ENCODE measurements around the gene TTC9.

GRCh38 chr14:70692210-70692609 is 50.5 kb downstream of the TTC9 start:
- TF ChIP-seq POLR2A (IDR thresholded peaks at IDR 0.05): no peak
- TF ChIP-seq, protein P1, sequence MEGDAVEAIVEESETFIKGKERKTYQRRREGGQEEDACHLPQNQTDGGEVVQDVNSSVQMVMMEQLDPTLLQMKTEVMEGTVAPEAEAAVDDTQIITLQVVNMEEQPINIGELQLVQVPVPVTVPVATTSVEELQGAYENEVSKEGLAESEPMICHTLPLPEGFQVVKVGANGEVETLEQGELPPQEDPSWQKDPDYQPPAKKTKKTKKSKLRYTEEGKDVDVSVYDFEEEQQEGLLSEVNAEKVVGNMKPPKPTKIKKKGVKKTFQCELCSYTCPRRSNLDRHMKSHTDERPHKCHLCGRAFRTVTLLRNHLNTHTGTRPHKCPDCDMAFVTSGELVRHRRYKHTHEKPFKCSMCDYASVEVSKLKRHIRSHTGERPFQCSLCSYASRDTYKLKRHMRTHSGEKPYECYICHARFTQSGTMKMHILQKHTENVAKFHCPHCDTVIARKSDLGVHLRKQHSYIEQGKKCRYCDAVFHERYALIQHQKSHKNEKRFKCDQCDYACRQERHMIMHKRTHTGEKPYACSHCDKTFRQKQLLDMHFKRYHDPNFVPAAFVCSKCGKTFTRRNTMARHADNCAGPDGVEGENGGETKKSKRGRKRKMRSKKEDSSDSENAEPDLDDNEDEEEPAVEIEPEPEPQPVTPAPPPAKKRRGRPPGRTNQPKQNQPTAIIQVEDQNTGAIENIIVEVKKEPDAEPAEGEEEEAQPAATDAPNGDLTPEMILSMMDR (IDR thresholded peaks at IDR 0.05): no peak

Measured in body of pancreas (tissue), 4 donors.